ENCODE results near the gene NPC1L1.

DNA sequence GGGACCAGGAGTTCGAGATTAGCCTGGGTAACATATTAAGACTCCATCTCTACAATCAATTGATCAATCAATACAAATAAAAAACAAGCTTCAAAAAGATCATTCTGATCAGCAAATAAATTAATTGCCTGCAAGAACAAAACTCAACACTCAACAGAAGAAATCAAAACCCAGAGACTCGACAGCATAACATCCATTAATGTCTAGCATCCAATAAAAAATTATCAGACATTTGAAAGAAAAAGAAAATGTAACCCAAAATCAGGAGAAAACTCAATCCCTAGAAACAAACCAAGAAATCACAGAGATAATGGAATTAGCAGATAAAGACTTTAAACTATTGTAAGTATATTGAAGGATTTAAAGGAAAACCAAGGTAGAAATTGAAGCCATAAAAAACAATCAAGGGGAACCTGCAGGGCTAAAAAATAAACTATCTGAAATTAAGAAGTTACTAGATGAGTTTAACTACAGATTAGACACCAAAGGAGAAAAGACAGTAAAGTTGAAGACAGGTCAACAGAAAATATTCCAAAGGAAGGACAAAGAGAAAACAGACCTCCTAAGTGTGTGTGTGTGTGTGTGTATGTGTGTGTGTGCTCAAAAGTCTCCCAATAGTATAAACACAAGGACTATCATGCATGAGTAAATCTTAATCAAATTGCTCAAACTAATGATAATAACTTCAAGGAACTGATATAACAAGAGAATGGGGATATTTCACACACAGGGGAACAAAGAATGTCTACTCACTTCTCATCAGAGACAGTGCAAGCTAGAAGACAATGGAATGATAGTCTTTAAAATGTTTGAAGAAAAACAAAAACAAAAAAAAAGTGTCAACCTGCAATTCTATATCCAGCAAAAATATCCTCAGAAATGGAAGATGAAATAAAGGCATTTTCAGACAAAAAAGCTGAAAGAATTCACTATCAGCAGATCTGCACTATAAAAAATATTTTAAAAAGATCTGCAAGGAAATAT is 58.3 kb downstream of the NPC1L1 start:
- TF ChIP-seq EP300 (IDR thresholded peaks at IDR 0.05) (no peak), CTCF (IDR thresholded peaks at IDR 0.05) (no peak), POLR2A (IDR thresholded peaks at IDR 0.05) (no peak)

Measured in ovary (tissue), 3 donors.